Hepatocyte (in vitro differentiated cells): Measurements from ENCODE around the gene DBF4B.

Source experiments
- EZH2 ChIP-seq: fragments of 200-600 bp; sonication (generic); IDR thresholded peaks from 2 replicates; pipeline ENCODE4 v1.6.1; 2016; ENCODE audit warnings: antibody characterized with exemption, mild to moderate bottlenecking, borderline replicate concordance
- TF ChIP-seq, protein P1 (sequence below): fragments of 200-600 bp; sonication (generic); IDR thresholded peaks from 2 replicates; pipeline ENCODE4 v1.5.1; 2016; ENCODE audit warnings: antibody characterized with exemption, mild to moderate bottlenecking; ENCODE audit not compliant: poor library complexity

DNA sequence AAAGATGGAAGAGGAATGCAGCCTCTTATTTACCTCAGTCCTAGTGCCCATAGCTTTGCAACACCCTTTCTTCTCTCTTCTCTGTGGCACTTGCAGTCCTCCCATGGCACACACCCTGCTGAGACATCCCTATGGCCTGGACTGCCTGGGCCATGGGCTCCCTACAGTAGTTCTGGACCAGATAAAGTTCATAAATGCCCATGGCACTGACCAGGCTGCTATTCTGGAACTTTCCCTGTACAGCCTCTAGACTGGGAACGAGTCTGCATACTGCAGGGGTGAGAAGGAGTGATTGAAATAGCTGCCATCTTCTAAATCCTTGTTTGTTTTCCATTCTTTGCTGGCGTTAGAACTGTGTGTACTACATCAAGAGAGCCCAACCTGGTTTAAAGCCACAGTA lies 25.8 kb downstream of the DBF4B start:
- TF ChIP-seq, protein P1, sequence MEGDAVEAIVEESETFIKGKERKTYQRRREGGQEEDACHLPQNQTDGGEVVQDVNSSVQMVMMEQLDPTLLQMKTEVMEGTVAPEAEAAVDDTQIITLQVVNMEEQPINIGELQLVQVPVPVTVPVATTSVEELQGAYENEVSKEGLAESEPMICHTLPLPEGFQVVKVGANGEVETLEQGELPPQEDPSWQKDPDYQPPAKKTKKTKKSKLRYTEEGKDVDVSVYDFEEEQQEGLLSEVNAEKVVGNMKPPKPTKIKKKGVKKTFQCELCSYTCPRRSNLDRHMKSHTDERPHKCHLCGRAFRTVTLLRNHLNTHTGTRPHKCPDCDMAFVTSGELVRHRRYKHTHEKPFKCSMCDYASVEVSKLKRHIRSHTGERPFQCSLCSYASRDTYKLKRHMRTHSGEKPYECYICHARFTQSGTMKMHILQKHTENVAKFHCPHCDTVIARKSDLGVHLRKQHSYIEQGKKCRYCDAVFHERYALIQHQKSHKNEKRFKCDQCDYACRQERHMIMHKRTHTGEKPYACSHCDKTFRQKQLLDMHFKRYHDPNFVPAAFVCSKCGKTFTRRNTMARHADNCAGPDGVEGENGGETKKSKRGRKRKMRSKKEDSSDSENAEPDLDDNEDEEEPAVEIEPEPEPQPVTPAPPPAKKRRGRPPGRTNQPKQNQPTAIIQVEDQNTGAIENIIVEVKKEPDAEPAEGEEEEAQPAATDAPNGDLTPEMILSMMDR = no peak
- TF ChIP-seq EZH2 = no peak
